Neural cell (in vitro differentiated cells): Measurements from ENCODE around the gene ZNF688. TPM values are rescaled to one million over a fixed set of nuclear protein-coding genes. Genes with fewer than 3 reads are reported as not detected.
A peak's percentile ranks its signal among the peaks of the same experiment; 100 is the strongest.

ENCODE experiments used
- H2AFZ ChIP-seq: fragments of 200-600, 300-800 bp; sonication (generic), shearing (Covaris generic); 2 replicates; pipeline ENCODE4 v1.6.0; 2014; ENCODE audit warnings: low read depth, mild to moderate bottlenecking, antibody characterized with exemption, low read length, moderate library complexity
- H3F3A ChIP-seq: fragments of 200-600 bp; shearing (Covaris generic); 2 replicates; pipeline ENCODE4 v1.6.1; 2016; ENCODE audit warnings: mild to moderate bottlenecking, moderate library complexity, mixed read lengths, antibody characterized with exemption, low read length; ENCODE audit not compliant: insufficient read depth, poor library complexity, severe bottlenecking
- H3K27ac ChIP-seq: fragments of 200-600, 300-800 bp; sonication (generic), shearing (Covaris generic); 2 replicates; pipeline ENCODE4 v1.5.1; 2014; ENCODE audit warnings: mild to moderate bottlenecking, low read length, moderate library complexity
- H3K27me3 ChIP-seq: fragments of 300-800, 200-600 bp; sonication (generic), shearing (Covaris generic); 2 replicates; pipeline ENCODE4 v1.6.0; 2014; ENCODE audit warnings: mild to moderate bottlenecking, low read depth, low read length, moderate library complexity; ENCODE audit not compliant: insufficient read depth
- H3K36me3 ChIP-seq: fragments of 300-800, 200-600 bp; sonication (generic), shearing (Covaris generic); 2 replicates; pipeline ENCODE4 v1.5.1; 2014; ENCODE audit warnings: mild to moderate bottlenecking, antibody characterized with exemption, low read length, moderate library complexity; ENCODE audit not compliant: insufficient read depth
- H3K4me2 ChIP-seq: fragments of 300-800, 200-600 bp; sonication (generic), shearing (Covaris generic); 2 replicates; pipeline ENCODE4 v1.6.0; 2014; ENCODE audit warnings: mild to moderate bottlenecking, low read length
- H3K4me3 ChIP-seq: fragments of 300-800, 200-600 bp; sonication (generic), shearing (Covaris generic); 2 replicates; pipeline ENCODE4 v1.5.1; 2014; ENCODE audit warnings: mild to moderate bottlenecking, low read length, moderate library complexity
- H3K79me2 ChIP-seq: fragments of 200-600 bp; shearing (Covaris generic); replicated peaks from 2 replicates; pipeline ENCODE4 v1.6.0; 2014; ENCODE audit warnings: mild to moderate bottlenecking, low read length, moderate library complexity; ENCODE audit not compliant: insufficient read depth
- H3K9ac ChIP-seq: fragments of 300-800, 200-600 bp; sonication (generic), shearing (Covaris generic); 2 replicates; pipeline ENCODE4 v1.6.1; 2016; ENCODE audit warnings: mild to moderate bottlenecking, low read length, mixed read lengths
- H3K9me2 ChIP-seq: fragments of 200-600 bp; shearing (Covaris generic); 2 replicates; pipeline ENCODE4 v1.6.1; 2016; ENCODE audit warnings: mild to moderate bottlenecking, low read length, mixed read lengths; ENCODE audit not compliant: insufficient read depth
- H3K9me3 ChIP-seq: fragments of 200-600, 300-800 bp; sonication (generic), shearing (Covaris generic); 2 replicates; pipeline ENCODE4 v1.6.1; 2016; ENCODE audit warnings: mild to moderate bottlenecking, mixed run types, low read length, moderate library complexity, mixed read lengths
- H4K20me1 ChIP-seq: fragments of 200-600 bp; shearing (Covaris generic); 2 replicates; pipeline ENCODE4 v1.6.1; 2016; ENCODE audit warnings: mild to moderate bottlenecking, mixed run types; ENCODE audit not compliant: insufficient read depth
- EP300 ChIP-seq: fragments of 450-650 bp; conservative IDR thresholded peaks from 2 replicates; pipeline ENCODE4 v1.6.1; 2014; ENCODE audit warnings: antibody characterized with exemption, mild to moderate bottlenecking, moderate library complexity; ENCODE audit not compliant: poor library complexity, severe bottlenecking
- EZH2 ChIP-seq: fragments of 200-600, 300-800 bp; shearing (Covaris generic), sonication (generic); IDR thresholded peaks from 2 replicates; pipeline ENCODE4 v1.6.1; 2014; ENCODE audit warnings: antibody characterized with exemption, low read length, borderline replicate concordance, mild to moderate bottlenecking; ENCODE audit not compliant: insufficient read depth, poor library complexity, severe bottlenecking
- MXI1 ChIP-seq: fragments of 450-650 bp; conservative IDR thresholded peaks from 2 replicates; pipeline ENCODE4 v1.6.1; 2014; ENCODE audit warnings: antibody characterized with exemption, mild to moderate bottlenecking; ENCODE audit not compliant: poor library complexity, severe bottlenecking
- POLR2AphosphoS5 ChIP-seq: IDR thresholded peaks from 2 replicates; pipeline ENCODE4 v1.6.1; 2012
- RAD21 ChIP-seq: fragments of 450-650 bp; conservative IDR thresholded peaks from 2 replicates; pipeline ENCODE4 v1.6.1; 2014; ENCODE audit warnings: antibody characterized with exemption, mild to moderate bottlenecking, moderate library complexity
- SMC3 ChIP-seq: fragments of 450-650 bp; conservative IDR thresholded peaks from 2 replicates; pipeline ENCODE4 v1.6.1; 2014; ENCODE audit warnings: antibody characterized with exemption, mild to moderate bottlenecking, moderate library complexity; ENCODE audit not compliant: poor library complexity
- TAF1 ChIP-seq: IDR thresholded peaks from 2 replicates; pipeline ENCODE4 v1.6.1; 2012; ENCODE audit warnings: low read depth
- polyA plus RNA-seq: library from polyadenylated mRNA; depleted of rRNA; stranded (reverse); fragments of >200 nt; gene quantifications from 2 replicates; pipeline ENCODE4 v1.2.3, GENCODE V29; 2014
- TF ChIP-seq, protein P1 (sequence below): fragments of 450-650 bp; IDR thresholded peaks from 2 replicates; pipeline ENCODE4 v1.5.1; 2014; ENCODE audit warnings: antibody characterized with exemption, mild to moderate bottlenecking, moderate library complexity; ENCODE audit not compliant: poor library complexity, severe bottlenecking
- TF ChIP-seq, protein P2 (sequence below): IDR thresholded peaks from 2 replicates; pipeline ENCODE4 v1.6.1; 2012; ENCODE audit warnings: borderline replicate concordance

Gene ZNF688
- polyA plus RNA-seq, 1 donor from 2014 or later: 28.4 TPM

DNA sequence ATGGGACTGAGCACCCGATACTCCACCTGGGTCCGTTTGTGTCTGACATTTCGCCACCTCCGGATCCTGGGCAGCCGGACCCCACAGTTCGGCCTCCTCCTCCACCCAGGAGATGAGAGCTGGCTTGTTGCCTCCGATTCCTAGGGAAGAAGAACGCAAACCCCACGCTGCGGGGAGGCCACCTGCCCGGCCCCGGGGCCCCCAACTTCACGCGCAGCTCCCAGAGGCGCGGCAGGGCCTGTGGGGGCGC, 13.9 kb downstream of the ZNF688 start:
- Histone ChIP-seq H3K4me3 (peak overlapping the region; percentile 89), H3K27me3 (no peaks in the 10 kb centered on the region), H3K9ac (peak overlapping the region; percentile 98), H4K20me1 (no peaks in the 10 kb centered on the region), H3K36me3 (no peaks in the 10 kb centered on the region), H2AFZ (peak overlapping the region; percentile 95), H3K27ac (peak overlapping the region; percentile 97), H3K4me2 (peak overlapping the region; percentile 78), H3K9me2 (no peaks in the 10 kb centered on the region), H3K79me2 (peaks cover 7% of the 10 kb centered on the region), H3K9me3 (no peaks in the 10 kb centered on the region), H3F3A (no peaks in the 10 kb centered on the region)
- TF ChIP-seq EP300 (no peak), POLR2AphosphoS5 (no peak), MXI1 (no peak), TAF1 (no peak), SMC3 (no peak), RAD21 (no peak), EZH2 (no peak)
- TF ChIP-seq, protein P1, sequence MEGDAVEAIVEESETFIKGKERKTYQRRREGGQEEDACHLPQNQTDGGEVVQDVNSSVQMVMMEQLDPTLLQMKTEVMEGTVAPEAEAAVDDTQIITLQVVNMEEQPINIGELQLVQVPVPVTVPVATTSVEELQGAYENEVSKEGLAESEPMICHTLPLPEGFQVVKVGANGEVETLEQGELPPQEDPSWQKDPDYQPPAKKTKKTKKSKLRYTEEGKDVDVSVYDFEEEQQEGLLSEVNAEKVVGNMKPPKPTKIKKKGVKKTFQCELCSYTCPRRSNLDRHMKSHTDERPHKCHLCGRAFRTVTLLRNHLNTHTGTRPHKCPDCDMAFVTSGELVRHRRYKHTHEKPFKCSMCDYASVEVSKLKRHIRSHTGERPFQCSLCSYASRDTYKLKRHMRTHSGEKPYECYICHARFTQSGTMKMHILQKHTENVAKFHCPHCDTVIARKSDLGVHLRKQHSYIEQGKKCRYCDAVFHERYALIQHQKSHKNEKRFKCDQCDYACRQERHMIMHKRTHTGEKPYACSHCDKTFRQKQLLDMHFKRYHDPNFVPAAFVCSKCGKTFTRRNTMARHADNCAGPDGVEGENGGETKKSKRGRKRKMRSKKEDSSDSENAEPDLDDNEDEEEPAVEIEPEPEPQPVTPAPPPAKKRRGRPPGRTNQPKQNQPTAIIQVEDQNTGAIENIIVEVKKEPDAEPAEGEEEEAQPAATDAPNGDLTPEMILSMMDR: no peak

DNA sequence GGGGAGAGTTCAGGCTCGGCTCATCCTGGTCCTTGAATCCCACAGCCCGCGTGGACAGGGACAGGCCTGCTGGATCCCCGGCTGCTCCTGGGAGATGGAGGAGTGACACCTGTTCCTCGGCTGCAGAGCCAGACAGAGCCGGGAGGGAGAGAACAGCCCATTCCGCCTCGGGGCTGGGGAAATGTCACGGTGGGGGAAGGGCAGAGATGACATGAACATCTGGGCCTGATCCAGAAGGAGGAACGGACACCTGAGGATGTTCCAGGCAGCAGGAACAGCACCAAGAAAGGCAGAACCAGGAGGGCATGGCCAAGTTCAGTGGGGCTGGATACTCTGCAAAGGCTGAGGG, 15.4 kb downstream of the ZNF688 start:
- Histone ChIP-seq H3K27ac (no peak overlapping the region), H4K20me1 (no peaks in the 10 kb centered on the region), H3K4me3 (no peak overlapping the region), H3K9ac (no peak overlapping the region), H3K79me2 (peaks cover 7% of the 10 kb centered on the region), H3F3A (no peaks in the 10 kb centered on the region), H3K9me3 (no peaks in the 10 kb centered on the region), H3K27me3 (no peaks in the 10 kb centered on the region), H3K9me2 (no peaks in the 10 kb centered on the region), H2AFZ (no peak overlapping the region), H3K36me3 (no peaks in the 10 kb centered on the region), H3K4me2 (no peak overlapping the region)
- TF ChIP-seq POLR2AphosphoS5 (no peak), EP300 (no peak), EZH2 (no peak), SMC3 (no peak), TAF1 (no peak), MXI1 (no peak), RAD21 (no peak)
- TF ChIP-seq, protein P1: no peak
- TF ChIP-seq, protein P2, sequence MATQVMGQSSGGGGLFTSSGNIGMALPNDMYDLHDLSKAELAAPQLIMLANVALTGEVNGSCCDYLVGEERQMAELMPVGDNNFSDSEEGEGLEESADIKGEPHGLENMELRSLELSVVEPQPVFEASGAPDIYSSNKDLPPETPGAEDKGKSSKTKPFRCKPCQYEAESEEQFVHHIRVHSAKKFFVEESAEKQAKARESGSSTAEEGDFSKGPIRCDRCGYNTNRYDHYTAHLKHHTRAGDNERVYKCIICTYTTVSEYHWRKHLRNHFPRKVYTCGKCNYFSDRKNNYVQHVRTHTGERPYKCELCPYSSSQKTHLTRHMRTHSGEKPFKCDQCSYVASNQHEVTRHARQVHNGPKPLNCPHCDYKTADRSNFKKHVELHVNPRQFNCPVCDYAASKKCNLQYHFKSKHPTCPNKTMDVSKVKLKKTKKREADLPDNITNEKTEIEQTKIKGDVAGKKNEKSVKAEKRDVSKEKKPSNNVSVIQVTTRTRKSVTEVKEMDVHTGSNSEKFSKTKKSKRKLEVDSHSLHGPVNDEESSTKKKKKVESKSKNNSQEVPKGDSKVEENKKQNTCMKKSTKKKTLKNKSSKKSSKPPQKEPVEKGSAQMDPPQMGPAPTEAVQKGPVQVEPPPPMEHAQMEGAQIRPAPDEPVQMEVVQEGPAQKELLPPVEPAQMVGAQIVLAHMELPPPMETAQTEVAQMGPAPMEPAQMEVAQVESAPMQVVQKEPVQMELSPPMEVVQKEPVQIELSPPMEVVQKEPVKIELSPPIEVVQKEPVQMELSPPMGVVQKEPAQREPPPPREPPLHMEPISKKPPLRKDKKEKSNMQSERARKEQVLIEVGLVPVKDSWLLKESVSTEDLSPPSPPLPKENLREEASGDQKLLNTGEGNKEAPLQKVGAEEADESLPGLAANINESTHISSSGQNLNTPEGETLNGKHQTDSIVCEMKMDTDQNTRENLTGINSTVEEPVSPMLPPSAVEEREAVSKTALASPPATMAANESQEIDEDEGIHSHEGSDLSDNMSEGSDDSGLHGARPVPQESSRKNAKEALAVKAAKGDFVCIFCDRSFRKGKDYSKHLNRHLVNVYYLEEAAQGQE: no peak
